Measurements from ENCODE around the gene FKBP9.

Gene FKBP9

GRCh38 chr7:33043501-33044400 is 86.5 kb downstream of the FKBP9 start:
- Histone ChIP-seq H3K27ac (ENCODE audit: low read length) (no peak overlapping the region), H3K27me3 (ENCODE audit: control insufficient read depth, insufficient read depth, low read length) (no peaks in the 10 kb centered on the region), H3K4me3 (ENCODE audit: low read length) (no peak overlapping the region), H3K36me3 (ENCODE audit: control insufficient read depth, insufficient read depth, low read length) (no peaks in the 10 kb centered on the region), H3K9me3 (ENCODE audit: control insufficient read depth, insufficient read depth, low read length) (no peaks in the 10 kb centered on the region), H3K4me1 (ENCODE audit: control insufficient read depth, insufficient read depth, low read length) (no peaks in the 10 kb centered on the region)
- DNase-seq (ENCODE audit: low read depth, low spot score): no peak
- no CpG with 5 or more reads among the region's 6 CpGs for WGBS (ENCODE audit: insufficient coverage, insufficient read length)

- no CpG with 5 or more reads among the region's 3 CpGs for WGBS (ENCODE audit: insufficient coverage, insufficient read length)
- H3K9me3 ChIP-seq (ENCODE audit: control insufficient read depth, insufficient read depth, low read length): no peaks in the 10 kb centered on the region
- no peaks in the 10 kb centered on the region for H3K4me1 ChIP-seq (ENCODE audit: control insufficient read depth, insufficient read depth, low read length)
- no peak overlapping the region for H3K4me3 ChIP-seq (ENCODE audit: low read length)
- no peak overlapping the region for H3K27ac ChIP-seq (ENCODE audit: low read length)
- H3K36me3 ChIP-seq (ENCODE audit: control insufficient read depth, insufficient read depth, low read length): no peaks in the 10 kb centered on the region
- DNase-seq (ENCODE audit: low read depth, low spot score): no peak
- H3K27me3 ChIP-seq (ENCODE audit: control insufficient read depth, insufficient read depth, low read length): no peaks in the 10 kb centered on the region
Measured at GRCh38 chr7:33044401-33044718, 87.1 kb downstream of the FKBP9 start.

GRCh38 chr7:33044986-33045385 is 87.7 kb downstream of the FKBP9 start:
- no peaks in the 10 kb centered on the region for H3K27me3 ChIP-seq (ENCODE audit: control insufficient read depth, insufficient read depth, low read length)
- DNase-seq (ENCODE audit: low read depth, low spot score): no peak
- no peak overlapping the region for H3K27ac ChIP-seq (ENCODE audit: low read length)
- no peaks in the 10 kb centered on the region for H3K9me3 ChIP-seq (ENCODE audit: control insufficient read depth, insufficient read depth, low read length)
- H3K36me3 ChIP-seq (ENCODE audit: control insufficient read depth, insufficient read depth, low read length): no peaks in the 10 kb centered on the region
- WGBS (ENCODE audit: insufficient coverage, insufficient read length): no CpG with 5 or more reads among the region's 2 CpGs
- no peaks in the 10 kb centered on the region for H3K4me1 ChIP-seq (ENCODE audit: control insufficient read depth, insufficient read depth, low read length)
- H3K4me3 ChIP-seq (ENCODE audit: low read length): no peak overlapping the region

GRCh38 chr7:33048257-33048656 is 91.0 kb downstream of the FKBP9 start:
- H3K4me3 ChIP-seq (ENCODE audit: low read length): no peak overlapping the region
- H3K27ac ChIP-seq (ENCODE audit: low read length): no peak overlapping the region
- DNase-seq (ENCODE audit: low read depth, low spot score): no peak
- H3K36me3 ChIP-seq (ENCODE audit: control insufficient read depth, insufficient read depth, low read length): no peaks in the 10 kb centered on the region
- WGBS (ENCODE audit: insufficient coverage, insufficient read length): no CpG with 5 or more reads among the region's 3 CpGs
- no peaks in the 10 kb centered on the region for H3K27me3 ChIP-seq (ENCODE audit: control insufficient read depth, insufficient read depth, low read length)
- H3K4me1 ChIP-seq (ENCODE audit: control insufficient read depth, insufficient read depth, low read length): no peaks in the 10 kb centered on the region
- H3K9me3 ChIP-seq (ENCODE audit: control insufficient read depth, insufficient read depth, low read length): no peaks in the 10 kb centered on the region

GRCh38 chr7:33048704-33049103 is 91.5 kb downstream of the FKBP9 start:
- H3K27ac ChIP-seq (ENCODE audit: low read length): no peak overlapping the region
- no peaks in the 10 kb centered on the region for H3K27me3 ChIP-seq (ENCODE audit: control insufficient read depth, insufficient read depth, low read length)
- H3K36me3 ChIP-seq (ENCODE audit: control insufficient read depth, insufficient read depth, low read length): no peaks in the 10 kb centered on the region
- DNase-seq (ENCODE audit: low read depth, low spot score): no peak
- H3K4me1 ChIP-seq (ENCODE audit: control insufficient read depth, insufficient read depth, low read length): no peaks in the 10 kb centered on the region
- H3K9me3 ChIP-seq (ENCODE audit: control insufficient read depth, insufficient read depth, low read length): no peaks in the 10 kb centered on the region
- no peak overlapping the region for H3K4me3 ChIP-seq (ENCODE audit: low read length)
- no CpG with 5 or more reads among the region's 1 CpG for WGBS (ENCODE audit: insufficient coverage, insufficient read length)

GRCh38 chr7:33050535-33051318 is 93.5 kb downstream of the FKBP9 start:
- Histone ChIP-seq H3K9me3 (ENCODE audit: control insufficient read depth, insufficient read depth, low read length) (no peaks in the 10 kb centered on the region), H3K27me3 (ENCODE audit: control insufficient read depth, insufficient read depth, low read length) (no peaks in the 10 kb centered on the region), H3K36me3 (ENCODE audit: control insufficient read depth, insufficient read depth, low read length) (no peaks in the 10 kb centered on the region), H3K4me1 (ENCODE audit: control insufficient read depth, insufficient read depth, low read length) (no peaks in the 10 kb centered on the region), H3K27ac (ENCODE audit: low read length) (no peak overlapping the region), H3K4me3 (ENCODE audit: low read length) (no peak overlapping the region)
- no peak for DNase-seq (ENCODE audit: low read depth, low spot score)
- WGBS (ENCODE audit: insufficient coverage, insufficient read length): no CpG with 5 or more reads among the region's 1 CpG

GRCh38 chr7:33053721-33054120 is 96.5 kb downstream of the FKBP9 start:
- WGBS (ENCODE audit: insufficient coverage, insufficient read length): no CpG with 5 or more reads among the region's 1 CpG
- Histone ChIP-seq H3K9me3 (ENCODE audit: control insufficient read depth, insufficient read depth, low read length) (no peaks in the 10 kb centered on the region), H3K36me3 (ENCODE audit: control insufficient read depth, insufficient read depth, low read length) (no peaks in the 10 kb centered on the region), H3K4me3 (ENCODE audit: low read length) (no peak overlapping the region), H3K27me3 (ENCODE audit: control insufficient read depth, insufficient read depth, low read length) (no peaks in the 10 kb centered on the region), H3K4me1 (ENCODE audit: control insufficient read depth, insufficient read depth, low read length) (no peaks in the 10 kb centered on the region), H3K27ac (ENCODE audit: low read length) (no peak overlapping the region)
- DNase-seq (ENCODE audit: low read depth, low spot score): no peak

GRCh38 chr7:33054261-33054964 is 97.2 kb downstream of the FKBP9 start:
- Histone ChIP-seq H3K4me1 (ENCODE audit: control insufficient read depth, insufficient read depth, low read length) (no peaks in the 10 kb centered on the region), H3K9me3 (ENCODE audit: control insufficient read depth, insufficient read depth, low read length) (no peaks in the 10 kb centered on the region), H3K36me3 (ENCODE audit: control insufficient read depth, insufficient read depth, low read length) (no peaks in the 10 kb centered on the region), H3K27ac (ENCODE audit: low read length) (no peak overlapping the region), H3K27me3 (ENCODE audit: control insufficient read depth, insufficient read depth, low read length) (no peaks in the 10 kb centered on the region), H3K4me3 (ENCODE audit: low read length) (no peak overlapping the region)
- DNase-seq (ENCODE audit: low read depth, low spot score): no peak
- no CpG with 5 or more reads among the region's 2 CpGs for WGBS (ENCODE audit: insufficient coverage, insufficient read length)

GRCh38 chr7:33055158-33055557 is 97.9 kb downstream of the FKBP9 start:
- Histone ChIP-seq H3K4me1 (ENCODE audit: control insufficient read depth, insufficient read depth, low read length) (no peaks in the 10 kb centered on the region), H3K27ac (ENCODE audit: low read length) (no peak overlapping the region), H3K36me3 (ENCODE audit: control insufficient read depth, insufficient read depth, low read length) (no peaks in the 10 kb centered on the region), H3K27me3 (ENCODE audit: control insufficient read depth, insufficient read depth, low read length) (no peaks in the 10 kb centered on the region), H3K4me3 (ENCODE audit: low read length) (no peak overlapping the region), H3K9me3 (ENCODE audit: control insufficient read depth, insufficient read depth, low read length) (no peaks in the 10 kb centered on the region)
- no CpG with 5 or more reads among the region's 5 CpGs for WGBS (ENCODE audit: insufficient coverage, insufficient read length)
- no peak for DNase-seq (ENCODE audit: low read depth, low spot score)
